GM12891 (cell line): ENCODE results near the gene DDRGK1.

Experiments used
- PAX5 ChIP-seq: IDR thresholded peaks from 2 replicates; pipeline ENCODE4 v1.6.1; 2011; ENCODE audit warnings: low read length, moderate library complexity, mild to moderate bottlenecking; ENCODE audit not compliant: insufficient read depth, severe bottlenecking
- POLR2A ChIP-seq: IDR thresholded peaks from 2 replicates; pipeline ENCODE4 v1.6.1; 2011; ENCODE audit warnings: low read depth, low read length, control low read depth
- POLR2AphosphoS5 ChIP-seq: IDR thresholded peaks from 2 replicates; pipeline ENCODE4 v1.6.1; 2011; ENCODE audit warnings: low read depth, low read length, control low read depth

- no peak for TF ChIP-seq POLR2AphosphoS5
- no peak for TF ChIP-seq POLR2A
- TF ChIP-seq PAX5, result no peak
Measured at GRCh38 chr20:3251806-3252205, 47.3 kb upstream of the DDRGK1 start.
